Measurements from ENCODE around the gene FAM228B. TPM values are rescaled to one million over a fixed set of nuclear protein-coding genes. Genes with fewer than 3 reads are reported as not detected.

Gene FAM228B
- total and polyA plus RNA-seq, 9 of the 15 experiments (the other 6 are each of a cell fraction or from before 2014, with no cell fraction given) = 1.1 to 3.7 (median 2.6) TPM

- in situ Hi-C loops (cut with MboI) = no loop called here
- ChIA-PET CTCF (ENCODE audit: low intra/inter-chr PET ratio) (no interaction called here), POLR2A (interaction anchor here (0.8 kb wide), 1 partner anchor 345 kb away, joined by 4 read pairs; no protein-coding TSS in a partner anchor)
- TF ChIP-seq BMI1 (IDR thresholded peaks at IDR 0.05; ENCODE audit: low read length) (no peak), TEAD2 (tag; IDR thresholded peaks at IDR 0.05) (peak; percentile 44; the same call in 1 of the 2 replicates)
- Histone ChIP-seq H3K9me1 (ENCODE audit: control insufficient read depth, insufficient read depth, low read length) (no peaks in the 10 kb centered on the region), H4K20me1 (replicated peaks; ENCODE audit: control insufficient read depth, insufficient read depth, low read length) (no peaks in the 10 kb centered on the region), H3K79me2 (ENCODE audit: control insufficient read depth, insufficient read depth, low read length) (no peaks in the 10 kb centered on the region), H3K9me3 (replicated peaks; ENCODE audit: control insufficient read depth, insufficient read depth, low read depth, low read length) (0 out of 2 replicates have a peak, but pooled peaks cover 3% of the 10 kb centered on the region), H3K9ac (ENCODE audit: insufficient read depth in 1 of 2, low read depth in 2 of 2, low read length in 2 of 2) (no peak overlapping the region), H3K36me3 (ENCODE audit: control insufficient read depth, insufficient read depth, low read length) (no peaks in the 10 kb centered on the region), H2AFZ (ENCODE audit: low read depth, low read length) (no peak overlapping the region), H3K27ac (ENCODE audit: extremely low read depth, low read depth, low read length) (no peak overlapping the region), H3K4me1 (replicated peaks in 1 of 2; ENCODE audit: control insufficient read depth in 2 of 2, insufficient read depth in 2 of 2, low read length in 2 of 2) (peaks cover 4 to 14% of the 10 kb centered on the region in 2 experiments; a peak in 3 of 5 replicates), H3K27me3 (ENCODE audit: control insufficient read depth in 2 of 2, insufficient read depth in 2 of 2, low read length in 2 of 2) (no peaks in the 10 kb centered on the region), H3K4me2 (ENCODE audit: insufficient read depth, low read length) (no peak overlapping the region), H3K4me3 (no peak overlapping the region)
- intact Hi-C loops (cut with micrococcal nuclease) = no loop called here
- ATAC-seq (no peak), DNase-seq (ENCODE audit: extremely low read depth in 1 of 4, low spot score in 3 of 4) (no peak), FAIRE-seq (no peak)
- BruUV-seq (replicated peaks) = no TSS peak
- 24% methylated on average over 2 of the region's 2 CpGs for WGBS (ENCODE audit: insufficient coverage, low coverage, missing lambda C conversion rate)
These were observed 8.2 kb upstream of the FAM228B start for GRCh38 chr2:24115057-24115456.

- H3K9me1 ChIP-seq (ENCODE audit: control insufficient read depth, insufficient read depth, low read length) = no peaks in the 10 kb centered on the region
- intact Hi-C loops (cut with micrococcal nuclease) (no loop called here), in situ Hi-C loops (cut with MboI) (no loop called here)
- FAIRE-seq (no peak), ATAC-seq (no peak), DNase-seq (ENCODE audit: extremely low read depth in 1 of 4, low spot score in 3 of 4) (no peak)
- no peaks in the 10 kb centered on the region for H4K20me1 ChIP-seq (replicated peaks; ENCODE audit: control insufficient read depth, insufficient read depth, low read length)
- WGBS (ENCODE audit: insufficient coverage, low coverage, missing lambda C conversion rate) = 0% methylated on average over 1 of the region's 1 CpG
- H2AFZ ChIP-seq (ENCODE audit: low read depth, low read length) = no peak overlapping the region
- H3K27me3 ChIP-seq (ENCODE audit: control insufficient read depth in 2 of 2, insufficient read depth in 2 of 2, low read length in 2 of 2) = no peaks in the 10 kb centered on the region
- H3K4me3 ChIP-seq = no peak overlapping the region
- no peaks in the 10 kb centered on the region for H3K36me3 ChIP-seq (ENCODE audit: control insufficient read depth, insufficient read depth, low read length)
- no peak overlapping the region for H3K27ac ChIP-seq (ENCODE audit: extremely low read depth, low read depth, low read length)
- H3K9me3 ChIP-seq (replicated peaks; ENCODE audit: control insufficient read depth, insufficient read depth, low read depth, low read length) = 0 out of 2 replicates have a peak, but pooled peaks cover 3% of the 10 kb centered on the region
- H3K4me1 ChIP-seq (replicated peaks in 1 of 2; ENCODE audit: control insufficient read depth in 2 of 2, insufficient read depth in 2 of 2, low read length in 2 of 2) = peaks cover 1 to 3% of the 10 kb centered on the region in 2 experiments; a peak in 3 of 5 replicates
- H3K4me2 ChIP-seq (ENCODE audit: insufficient read depth, low read length) = no peak overlapping the region
- H3K9ac ChIP-seq (ENCODE audit: insufficient read depth in 1 of 2, low read depth in 2 of 2, low read length in 2 of 2) = no peak overlapping the region
- CTCF ChIA-PET (ENCODE audit: low intra/inter-chr PET ratio) = no interaction called here
- POLR2A ChIA-PET = interaction anchor here (1.6 kb wide), 2 partner anchors 10 to 41 kb away, joined by 3 to 4 read pairs; partner anchors contain the start of gene SF3B6
- no peaks in the 10 kb centered on the region for H3K79me2 ChIP-seq (ENCODE audit: control insufficient read depth, insufficient read depth, low read length)
- BruUV-seq (replicated peaks) = no TSS peak
- TF ChIP-seq HSF4 (CRISPR knock-in tag; IDR thresholded peaks at IDR 0.05; ENCODE audit: borderline replicate concordance) (no peak), PTRF (tag; IDR thresholded peaks at IDR 0.05) (no peak), ZC3H11A (IDR thresholded peaks at IDR 0.05; ENCODE audit: low read depth, low read length) (no peak), ZNF584 (CRISPR knock-in tag; IDR thresholded peaks at IDR 0.05; ENCODE audit: low read depth) (no peak), HEY1 (CRISPR knock-in tag; IDR thresholded peaks at IDR 0.05; ENCODE audit: borderline replicate concordance) (no peak)
- TF ChIP-seq, protein P1, sequence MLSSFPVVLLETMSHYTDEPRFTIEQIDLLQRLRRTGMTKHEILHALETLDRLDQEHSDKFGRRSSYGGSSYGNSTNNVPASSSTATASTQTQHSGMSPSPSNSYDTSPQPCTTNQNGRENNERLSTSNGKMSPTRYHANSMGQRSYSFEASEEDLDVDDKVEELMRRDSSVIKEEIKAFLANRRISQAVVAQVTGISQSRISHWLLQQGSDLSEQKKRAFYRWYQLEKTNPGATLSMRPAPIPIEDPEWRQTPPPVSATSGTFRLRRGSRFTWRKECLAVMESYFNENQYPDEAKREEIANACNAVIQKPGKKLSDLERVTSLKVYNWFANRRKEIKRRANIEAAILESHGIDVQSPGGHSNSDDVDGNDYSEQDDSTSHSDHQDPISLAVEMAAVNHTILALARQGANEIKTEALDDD (IDR thresholded peaks at IDR 0.05) = no peak
- TF ChIP-seq, protein P2, sequence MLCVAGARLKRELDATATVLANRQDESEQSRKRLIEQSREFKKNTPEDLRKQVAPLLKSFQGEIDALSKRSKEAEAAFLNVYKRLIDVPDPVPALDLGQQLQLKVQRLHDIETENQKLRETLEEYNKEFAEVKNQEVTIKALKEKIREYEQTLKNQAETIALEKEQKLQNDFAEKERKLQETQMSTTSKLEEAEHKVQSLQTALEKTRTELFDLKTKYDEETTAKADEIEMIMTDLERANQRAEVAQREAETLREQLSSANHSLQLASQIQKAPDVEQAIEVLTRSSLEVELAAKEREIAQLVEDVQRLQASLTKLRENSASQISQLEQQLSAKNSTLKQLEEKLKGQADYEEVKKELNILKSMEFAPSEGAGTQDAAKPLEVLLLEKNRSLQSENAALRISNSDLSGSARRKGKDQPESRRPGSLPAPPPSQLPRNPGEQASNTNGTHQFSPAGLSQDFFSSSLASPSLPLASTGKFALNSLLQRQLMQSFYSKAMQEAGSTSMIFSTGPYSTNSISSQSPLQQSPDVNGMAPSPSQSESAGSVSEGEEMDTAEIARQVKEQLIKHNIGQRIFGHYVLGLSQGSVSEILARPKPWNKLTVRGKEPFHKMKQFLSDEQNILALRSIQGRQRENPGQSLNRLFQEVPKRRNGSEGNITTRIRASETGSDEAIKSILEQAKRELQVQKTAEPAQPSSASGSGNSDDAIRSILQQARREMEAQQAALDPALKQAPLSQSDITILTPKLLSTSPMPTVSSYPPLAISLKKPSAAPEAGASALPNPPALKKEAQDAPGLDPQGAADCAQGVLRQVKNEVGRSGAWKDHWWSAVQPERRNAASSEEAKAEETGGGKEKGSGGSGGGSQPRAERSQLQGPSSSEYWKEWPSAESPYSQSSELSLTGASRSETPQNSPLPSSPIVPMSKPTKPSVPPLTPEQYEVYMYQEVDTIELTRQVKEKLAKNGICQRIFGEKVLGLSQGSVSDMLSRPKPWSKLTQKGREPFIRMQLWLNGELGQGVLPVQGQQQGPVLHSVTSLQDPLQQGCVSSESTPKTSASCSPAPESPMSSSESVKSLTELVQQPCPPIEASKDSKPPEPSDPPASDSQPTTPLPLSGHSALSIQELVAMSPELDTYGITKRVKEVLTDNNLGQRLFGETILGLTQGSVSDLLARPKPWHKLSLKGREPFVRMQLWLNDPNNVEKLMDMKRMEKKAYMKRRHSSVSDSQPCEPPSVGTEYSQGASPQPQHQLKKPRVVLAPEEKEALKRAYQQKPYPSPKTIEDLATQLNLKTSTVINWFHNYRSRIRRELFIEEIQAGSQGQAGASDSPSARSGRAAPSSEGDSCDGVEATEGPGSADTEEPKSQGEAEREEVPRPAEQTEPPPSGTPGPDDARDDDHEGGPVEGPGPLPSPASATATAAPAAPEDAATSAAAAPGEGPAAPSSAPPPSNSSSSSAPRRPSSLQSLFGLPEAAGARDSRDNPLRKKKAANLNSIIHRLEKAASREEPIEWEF (CRISPR knock-in tag; IDR thresholded peaks at IDR 0.05) = no peak
These were observed 5.4 kb upstream of the FAM228B start for GRCh38 chr2:24117902-24118301.
